HepG2 (cell line): Measurements from ENCODE around the gene CTLA4. TPM values are rescaled to one million over a fixed set of nuclear protein-coding genes. Genes with fewer than 3 reads are reported as not detected.

Experiments used
- ATAC-seq: fragments of 200-7000 bp; cut with Tn5 transposase; 3 replicates; pipeline ENCODE4 v1.9.1; 2020; ENCODE audit warnings: mild to moderate bottlenecking, moderate library complexity
- BruUV-seq: library from RNA; stranded (reverse); fragments of 400-500 nt; replicated peaks from 2 replicates; lab custom pipeline; 2021; lab: Mats Ljungman, UMichigan
- CTCF ChIA-PET: fragments of 300-600 bp; formaldehyde crosslinking; extraction: SDS; loops from one replicate; lab custom pipeline; 2021; ENCODE audit warnings: low total read pairs, inconsistent platforms, low intra/inter-chr PET ratio; lab: Yijun Ruan, JAX
- POLR2A ChIA-PET: fragments of 350-600 bp; sonication (Branson Sonifier 250); formaldehyde crosslinking; loops from one replicate; lab custom pipeline; 2020; ENCODE audit warnings: antibody characterized with exemption, inconsistent platforms; lab: Yijun Ruan, JAX
- DNase-seq: peaks from one replicate; pipeline ENCODE4 v3.0.0-alpha.2; 2015; ENCODE audit warnings: low spot score
- FAIRE-seq: peaks from 3 replicates; lab custom pipeline; 2011; peaks lifted over from hg19 to GRCh38; lab: Jason Lieb, UNC
- H2AFZ ChIP-seq: one replicate; pipeline ENCODE4 v1.6.1; 2011; ENCODE audit warnings: low read length, inconsistent platforms
- H3K27ac ChIP-seq: fragments of 300-600 bp; 3 replicates; pipeline ENCODE4 v1.8.0; 2011; ENCODE audit warnings: mixed run types, mild to moderate bottlenecking, mixed read lengths, low read length, inconsistent platforms; ENCODE audit not compliant: insufficient read depth; ENCODE audit errors: extremely low read length
- H3K27me3 ChIP-seq, 2 experiments: fragments of 200-600 bp in 1 of 2; 2 replicates in 1 of 2; 3 replicates in 1 of 2; pipeline versions ENCODE4 v1.6.0 to v1.8.0; 2011; ENCODE audit warnings: low read length in 2 of 2, mild to moderate bottlenecking in 2 of 2, moderate library complexity in 2 of 2, inconsistent platforms in 1 of 2; ENCODE audit not compliant: insufficient read depth in 2 of 2, control insufficient read depth in 1 of 2
- H3K36me3 ChIP-seq, 2 experiments: fragments of 200-600 bp in 1 of 2; replicated peaks in 1 of 2; 2 replicates in 1 of 2; 3 replicates in 1 of 2; pipeline versions ENCODE4 v1.5.1 to v1.8.0; 2011; ENCODE audit warnings: low read length in 2 of 2, inconsistent platforms in 1 of 2; ENCODE audit not compliant: insufficient read depth in 2 of 2, control insufficient read depth in 1 of 2
- H3K4me1 ChIP-seq: 2 replicates; pipeline ENCODE4 v1.5.1; 2012; ENCODE audit warnings: low read length, inconsistent platforms; ENCODE audit not compliant: insufficient read depth
- H3K4me2 ChIP-seq: 2 replicates; pipeline ENCODE4 v1.6.0; 2011; ENCODE audit warnings: low read depth, low read length, inconsistent platforms
- H3K4me3 ChIP-seq, 3 experiments: fragments of 200-600 bp in 1 of 3; sonication (generic), shearing (Covaris generic) in 1 of 3; replicated peaks in 1 of 3; 2 replicates each; pipeline ENCODE4 v1.5.1; 2011 to 2016; ENCODE audit warnings: low read length in 3 of 3, inconsistent platforms in 2 of 3, low read depth in 2 of 3, mild to moderate bottlenecking in 2 of 3, control low read depth in 1 of 3, mixed read lengths in 1 of 3; ENCODE audit not compliant: insufficient read depth in 1 of 3
- H3K79me2 ChIP-seq: one replicate; pipeline ENCODE4 v1.6.1; 2011; ENCODE audit warnings: low read length, inconsistent platforms; ENCODE audit not compliant: insufficient read depth
- H3K9ac ChIP-seq: 2 replicates; pipeline ENCODE4 v1.6.0; 2011; ENCODE audit warnings: mild to moderate bottlenecking, low read depth, low read length, inconsistent platforms; ENCODE audit not compliant: insufficient read depth
- H3K9me3 ChIP-seq: 2 replicates; pipeline ENCODE4 v1.5.1; 2012; ENCODE audit warnings: mild to moderate bottlenecking, low read length
- H4K20me1 ChIP-seq: 2 replicates; pipeline ENCODE4 v1.6.0; 2011; ENCODE audit warnings: inconsistent platforms, mild to moderate bottlenecking, low read length, moderate library complexity; ENCODE audit not compliant: insufficient read depth
- CBX2 ChIP-seq, 2 experiments: fragments of 200-600 bp in 1 of 2; sonication (generic); formaldehyde crosslinking in 1 of 2; IDR thresholded peaks; 2 replicates each; pipeline versions ENCODE4 v1.7.0 to v1.8.1; 2018 to 2022; ENCODE audit warnings: low read depth in 2 of 2, low read length in 1 of 2, mild to moderate bottlenecking in 1 of 2, missing genetic modification reagents in 1 of 2
- CHD4 ChIP-seq: fragments of 200-600 bp; sonication (generic); IDR thresholded peaks from 2 replicates; pipeline ENCODE4 v1.7.0; 2017; ENCODE audit warnings: mild to moderate bottlenecking, low read length, borderline replicate concordance
- GATA4 ChIP-seq: sonication (generic); IDR thresholded peaks from 2 replicates; pipeline ENCODE4 v1.6.1; 2016; ENCODE audit warnings: antibody characterized with exemption, low read depth, borderline replicate concordance
- GLI4 ChIP-seq: sonication (generic); formaldehyde crosslinking; IDR thresholded peaks from 2 replicates; pipeline ENCODE4 v1.5.1; 2020; ENCODE audit warnings: missing genetic modification reagents, mild to moderate bottlenecking, moderate library complexity, borderline replicate concordance
- HOXA5 ChIP-seq: sonication (generic); formaldehyde crosslinking; IDR thresholded peaks from 2 replicates; pipeline ENCODE4 v1.4.0; 2020; ENCODE audit warnings: missing genetic modification reagents
- KAT7 ChIP-seq: IDR thresholded peaks from 2 replicates; pipeline ENCODE4 v1.6.1; 2018; ENCODE audit warnings: borderline replicate concordance, missing compliant biosample characterization
- KDM5A ChIP-seq: fragments of 200-600 bp; sonication (generic); IDR thresholded peaks from 2 replicates; pipeline ENCODE4 v1.7.0; 2018; ENCODE audit warnings: antibody characterized with exemption, mild to moderate bottlenecking, low read length, borderline replicate concordance
- MEIS1 ChIP-seq: sonication (generic); formaldehyde crosslinking; IDR thresholded peaks from 2 replicates; pipeline ENCODE4 v1.9.0; 2021; ENCODE audit warnings: mild to moderate bottlenecking, missing genetic modification reagents, moderate library complexity, borderline replicate concordance
- MYNN ChIP-seq: sonication (generic); formaldehyde crosslinking; IDR thresholded peaks from 2 replicates; pipeline ENCODE4 v1.4.0; 2020; ENCODE audit warnings: mild to moderate bottlenecking, low read depth, missing genetic modification reagents
- REPIN1 ChIP-seq: sonication (generic); formaldehyde crosslinking; IDR thresholded peaks from 2 replicates; pipeline ENCODE4 v1.8.0; 2022; ENCODE audit warnings: missing genetic modification reagents, low read depth, mild to moderate bottlenecking, borderline replicate concordance
- RFX1 ChIP-seq: fragments of 450-650 bp; IDR thresholded peaks from 2 replicates; pipeline ENCODE4 v1.6.1; 2017
- SALL2 ChIP-seq: sonication (generic); formaldehyde crosslinking; IDR thresholded peaks from 2 replicates; pipeline ENCODE4 v1.8.1; 2023; ENCODE audit warnings: mild to moderate bottlenecking, missing genetic modification reagents, inconsistent platforms
- ZNF329 ChIP-seq: sonication (generic); formaldehyde crosslinking; IDR thresholded peaks from 2 replicates; pipeline ENCODE4 v1.9.0; 2021; ENCODE audit warnings: low read depth, mild to moderate bottlenecking, missing genetic modification reagents
- ZNF496 ChIP-seq: sonication (generic); formaldehyde crosslinking; IDR thresholded peaks from 2 replicates; pipeline ENCODE4 v1.8.1; 2023; ENCODE audit warnings: mild to moderate bottlenecking, moderate library complexity, missing genetic modification reagents; ENCODE audit not compliant: insufficient replicate concordance
- ZNF75D ChIP-seq: sonication (generic); formaldehyde crosslinking; IDR thresholded peaks from 2 replicates; pipeline ENCODE4 v1.8.1; 2023; ENCODE audit warnings: missing genetic modification reagents, mild to moderate bottlenecking, borderline replicate concordance
- WGBS: methylation state at CpG from one replicate; pipeline ENCODE4 v1.1.6; 2017; ENCODE audit warnings: low lambda C conversion rate; 5-methylcytosine and 5-hydroxymethylcytosine counted together
- in situ Hi-C: cut with HindIII; loops from 2 replicates; pipeline ENCODE4 v1.10.0; 2017; ENCODE audit warnings: low pct_unique_long_range_greater_than_20kb; ENCODE audit not compliant: extremely low pct_ligation_motif_present
- intact Hi-C: fragments of 100-400 bp; cut with micrococcal nuclease; formaldehyde crosslinking; loops from one replicate; pipeline ENCODE4 v1.10.0; 2022; ENCODE audit not compliant: unreplicated experiment
- polyA plus RNA-seq, 8 experiments: library from polyadenylated mRNA; depleted of rRNA in 3 of 8; stranded (reverse) in 7 of 8; unstranded in 1 of 8; fragments of >200 nt; fragmentation: Illumina TruSeq in 4 of 8; extraction: Trizol in 4 of 8; gene quantifications; 2 replicates each; pipeline versions ENCODE4 v1.2.1 to v1.2.3, GENCODE V29; 2011 to 2016; ENCODE audit warnings: low read depth in 4 of 8, missing spikeins in 1 of 8, mixed read lengths in 1 of 8; ENCODE audit not compliant: insufficient read depth in 1 of 8
- total RNA-seq, 5 experiments: library from RNA; depleted of rRNA; stranded (reverse); fragments of >200 nt; fragmentation: Illumina TruSeq; extraction: Trizol; gene quantifications; 2 replicates each; pipeline ENCODE4 v1.2.3, GENCODE V29; 2016; ENCODE audit warnings: low read depth in 1 of 5
- TF ChIP-seq, protein P1 (sequence below): sonication (generic); formaldehyde crosslinking; IDR thresholded peaks from 2 replicates; pipeline ENCODE4 v1.4.0; 2020; ENCODE audit warnings: missing genetic modification reagents, mild to moderate bottlenecking, borderline replicate concordance
- TF ChIP-seq, protein P2 (sequence below): fragments of 450-650 bp; IDR thresholded peaks from 2 replicates; pipeline ENCODE4 v1.6.1; 2017; ENCODE audit warnings: mild to moderate bottlenecking
- TF ChIP-seq, protein P3 (sequence below): sonication (generic); formaldehyde crosslinking; IDR thresholded peaks from 2 replicates; pipeline ENCODE4 v1.5.1; 2020; ENCODE audit warnings: mild to moderate bottlenecking, missing genetic modification reagents, borderline replicate concordance

CTLA4 gene
- total and polyA plus RNA-seq, 2 of the 13 experiments (the other 11 are each of a cell fraction or from before 2014, with no cell fraction given), result 0.16 TPM; not detected in 1

DNA sequence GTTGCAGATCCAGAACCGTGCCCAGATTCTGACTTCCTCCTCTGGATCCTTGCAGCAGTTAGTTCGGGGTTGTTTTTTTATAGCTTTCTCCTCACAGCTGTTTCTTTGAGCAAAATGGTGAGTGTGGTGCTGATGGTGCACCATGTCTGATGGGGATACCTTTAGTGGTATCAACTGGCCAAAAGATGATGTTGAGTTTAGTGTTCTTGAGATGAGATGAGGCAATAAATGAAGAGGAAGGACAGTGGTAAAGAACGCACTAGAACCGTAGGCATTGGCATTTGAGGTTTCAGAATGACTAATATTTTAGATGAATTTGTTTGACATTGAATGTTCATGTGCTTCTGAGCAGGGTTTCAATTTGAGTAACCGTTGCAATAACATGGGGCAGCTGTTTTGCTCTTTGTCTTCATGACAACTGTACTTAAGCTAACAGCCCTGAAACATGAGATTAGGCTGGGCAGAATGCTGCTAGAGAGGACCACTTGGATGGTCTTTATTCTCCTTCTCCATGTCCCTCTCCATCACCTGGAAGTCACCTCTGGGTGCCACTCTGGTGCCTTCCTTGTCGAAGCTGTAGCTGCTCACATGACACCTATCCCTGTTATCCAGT lies 3.9 kb downstream of the CTLA4 start:
- no peak overlapping the region for H3K4me2 ChIP-seq
- H3K79me2 ChIP-seq, result no peaks in the 10 kb centered on the region
- BruUV-seq, result no TSS peak
- 2% methylated on average over 6 of the region's 6 CpGs for WGBS
- no peak overlapping the region for H2AFZ ChIP-seq
- H3K9ac ChIP-seq, result no peak overlapping the region
- H3K4me1 ChIP-seq, result no peaks in the 10 kb centered on the region
- H3K9me3 ChIP-seq, result no peaks in the 10 kb centered on the region
- H4K20me1 ChIP-seq, result no peaks in the 10 kb centered on the region
- ATAC-seq (no peak), DNase-seq (no peak), FAIRE-seq (no peak)
- intact Hi-C loops (no loop called here), in situ Hi-C loops (no loop called here)
- no peaks in the 10 kb centered on the region for H3K36me3 ChIP-seq
- no peak overlapping the region for H3K4me3 ChIP-seq
- H3K27ac ChIP-seq, result no peak overlapping the region
- CTCF ChIA-PET, result no interaction called here
- POLR2A ChIA-PET, result no interaction called here
- peaks cover 0 to 23% of the 10 kb centered on the region in 2 experiments; a peak in 2 of 5 replicates for H3K27me3 ChIP-seq
- TF ChIP-seq HOXA5 (CRISPR knock-in tag) (no peak), GATA4 (no peak), RFX1 (no peak), ZNF329 (no peak), KDM5A (no peak), CHD4 (no peak), GLI4 (no peak), CBX2 (IDR thresholded peaks at IDR 0.05; ENCODE audit: low read depth, low read length) (no peak), CBX2 (CRISPR knock-in tag; IDR thresholded peaks at IDR 0.05; ENCODE audit: low read depth) (no peak), REPIN1 (CRISPR knock-in tag) (no peak), KAT7 (CRISPR knock-in tag) (no peak), MYNN (CRISPR knock-in tag) (no peak), MEIS1 (CRISPR knock-in tag) (no peak), ZNF75D (no peak), ZNF496 (no peak), SALL2 (CRISPR knock-in tag) (no peak)
- TF ChIP-seq, protein P1, sequence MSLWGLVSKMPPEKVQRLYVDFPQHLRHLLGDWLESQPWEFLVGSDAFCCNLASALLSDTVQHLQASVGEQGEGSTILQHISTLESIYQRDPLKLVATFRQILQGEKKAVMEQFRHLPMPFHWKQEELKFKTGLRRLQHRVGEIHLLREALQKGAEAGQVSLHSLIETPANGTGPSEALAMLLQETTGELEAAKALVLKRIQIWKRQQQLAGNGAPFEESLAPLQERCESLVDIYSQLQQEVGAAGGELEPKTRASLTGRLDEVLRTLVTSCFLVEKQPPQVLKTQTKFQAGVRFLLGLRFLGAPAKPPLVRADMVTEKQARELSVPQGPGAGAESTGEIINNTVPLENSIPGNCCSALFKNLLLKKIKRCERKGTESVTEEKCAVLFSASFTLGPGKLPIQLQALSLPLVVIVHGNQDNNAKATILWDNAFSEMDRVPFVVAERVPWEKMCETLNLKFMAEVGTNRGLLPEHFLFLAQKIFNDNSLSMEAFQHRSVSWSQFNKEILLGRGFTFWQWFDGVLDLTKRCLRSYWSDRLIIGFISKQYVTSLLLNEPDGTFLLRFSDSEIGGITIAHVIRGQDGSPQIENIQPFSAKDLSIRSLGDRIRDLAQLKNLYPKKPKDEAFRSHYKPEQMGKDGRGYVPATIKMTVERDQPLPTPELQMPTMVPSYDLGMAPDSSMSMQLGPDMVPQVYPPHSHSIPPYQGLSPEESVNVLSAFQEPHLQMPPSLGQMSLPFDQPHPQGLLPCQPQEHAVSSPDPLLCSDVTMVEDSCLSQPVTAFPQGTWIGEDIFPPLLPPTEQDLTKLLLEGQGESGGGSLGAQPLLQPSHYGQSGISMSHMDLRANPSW, result no peak
- TF ChIP-seq, protein P2, sequence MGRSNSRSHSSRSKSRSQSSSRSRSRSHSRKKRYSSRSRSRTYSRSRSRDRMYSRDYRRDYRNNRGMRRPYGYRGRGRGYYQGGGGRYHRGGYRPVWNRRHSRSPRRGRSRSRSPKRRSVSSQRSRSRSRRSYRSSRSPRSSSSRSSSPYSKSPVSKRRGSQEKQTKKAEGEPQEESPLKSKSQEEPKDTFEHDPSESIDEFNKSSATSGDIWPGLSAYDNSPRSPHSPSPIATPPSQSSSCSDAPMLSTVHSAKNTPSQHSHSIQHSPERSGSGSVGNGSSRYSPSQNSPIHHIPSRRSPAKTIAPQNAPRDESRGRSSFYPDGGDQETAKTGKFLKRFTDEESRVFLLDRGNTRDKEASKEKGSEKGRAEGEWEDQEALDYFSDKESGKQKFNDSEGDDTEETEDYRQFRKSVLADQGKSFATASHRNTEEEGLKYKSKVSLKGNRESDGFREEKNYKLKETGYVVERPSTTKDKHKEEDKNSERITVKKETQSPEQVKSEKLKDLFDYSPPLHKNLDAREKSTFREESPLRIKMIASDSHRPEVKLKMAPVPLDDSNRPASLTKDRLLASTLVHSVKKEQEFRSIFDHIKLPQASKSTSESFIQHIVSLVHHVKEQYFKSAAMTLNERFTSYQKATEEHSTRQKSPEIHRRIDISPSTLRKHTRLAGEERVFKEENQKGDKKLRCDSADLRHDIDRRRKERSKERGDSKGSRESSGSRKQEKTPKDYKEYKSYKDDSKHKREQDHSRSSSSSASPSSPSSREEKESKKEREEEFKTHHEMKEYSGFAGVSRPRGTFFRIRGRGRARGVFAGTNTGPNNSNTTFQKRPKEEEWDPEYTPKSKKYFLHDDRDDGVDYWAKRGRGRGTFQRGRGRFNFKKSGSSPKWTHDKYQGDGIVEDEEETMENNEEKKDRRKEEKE, result no peak
- TF ChIP-seq, protein P3, sequence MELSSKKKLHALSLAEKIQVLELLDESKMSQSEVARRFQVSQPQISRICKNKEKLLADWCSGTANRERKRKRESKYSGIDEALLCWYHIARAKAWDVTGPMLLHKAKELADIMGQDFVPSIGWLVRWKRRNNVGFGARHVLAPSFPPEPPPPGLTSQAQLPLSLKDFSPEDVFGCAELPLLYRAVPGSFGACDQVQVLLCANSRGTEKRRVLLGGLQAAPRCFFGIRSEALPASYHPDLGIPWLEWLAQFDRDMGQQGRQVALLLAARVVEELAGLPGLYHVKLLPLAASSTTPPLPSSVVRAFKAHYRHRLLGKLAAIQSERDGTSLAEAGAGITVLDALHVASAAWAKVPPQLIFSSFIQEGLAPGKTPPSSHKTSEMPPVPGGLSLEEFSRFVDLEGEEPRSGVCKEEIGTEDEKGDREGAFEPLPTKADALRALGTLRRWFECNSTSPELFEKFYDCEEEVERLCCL, result no peak
